ENCODE results near the gene OSBPL10. TPM values are rescaled to one million over a fixed set of nuclear protein-coding genes. Genes with fewer than 3 reads are reported as not detected.

Gene OSBPL10
- total and polyA plus RNA-seq, 5 donors from 2014 or later, result 0.14 to 1.8 (median 0.21) TPM; not detected in 2

DNA sequence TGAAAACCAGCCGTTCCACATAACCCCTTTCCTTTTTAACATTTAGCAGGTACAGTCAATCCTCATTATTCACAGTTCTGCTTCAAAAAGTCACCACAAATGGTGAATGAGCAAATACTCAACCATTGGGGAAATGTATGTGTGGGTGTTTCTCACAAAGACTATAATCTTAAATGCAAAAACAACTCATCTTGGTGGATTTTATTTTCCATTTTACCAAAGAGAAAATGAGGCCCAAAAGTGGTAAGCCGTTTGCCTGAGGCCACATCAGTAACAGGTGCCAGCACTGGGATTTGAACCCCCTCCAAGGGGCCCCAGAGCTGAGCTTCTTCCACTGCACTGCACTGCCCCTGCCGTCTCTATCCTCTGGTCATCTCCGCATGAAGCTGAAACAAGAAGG is 208.8 kb downstream of the OSBPL10 start:
- Mint-ChIP-seq H3K36me3 (no peaks in the 10 kb centered on the region), H3K4me1 (peaks cover 0 to 2% (median under 1%) of the 10 kb centered on the region in 4 donors), H3K9me3 (peaks cover 0 to 3% (median 0%) of the 10 kb centered on the region in 7 donors), H3K27ac (no peak overlapping the region), H3K27me3 (peaks cover 15% of the 10 kb centered on the region), H3K4me3 (no peak overlapping the region)
- no peaks in the 10 kb centered on the region for H3K27me3 ChIP-seq (ENCODE audit: control insufficient read depth, insufficient read depth, low read length)
- no peaks in the 10 kb centered on the region for H3K36me3 ChIP-seq (ENCODE audit: control insufficient read depth, insufficient read depth, low read length)
- no peaks in the 10 kb centered on the region for H3K9me3 ChIP-seq (ENCODE audit: control insufficient read depth in 2 of 2, low read length in 2 of 2)
- no peaks in the 10 kb centered on the region for H3K4me1 ChIP-seq (ENCODE audit: control insufficient read depth, insufficient read depth, low read length, poor library complexity, severe bottlenecking)
- no peak for ATAC-seq (ENCODE audit: low read depth in 2 of 2)
- H3K4me3 ChIP-seq (ENCODE audit: low read depth, low read length), result no peak overlapping the region
- no peak overlapping the region for H3K27ac ChIP-seq (ENCODE audit: insufficient read depth, low read length, poor library complexity, severe bottlenecking)
- no peak for DNase-seq

DNA sequence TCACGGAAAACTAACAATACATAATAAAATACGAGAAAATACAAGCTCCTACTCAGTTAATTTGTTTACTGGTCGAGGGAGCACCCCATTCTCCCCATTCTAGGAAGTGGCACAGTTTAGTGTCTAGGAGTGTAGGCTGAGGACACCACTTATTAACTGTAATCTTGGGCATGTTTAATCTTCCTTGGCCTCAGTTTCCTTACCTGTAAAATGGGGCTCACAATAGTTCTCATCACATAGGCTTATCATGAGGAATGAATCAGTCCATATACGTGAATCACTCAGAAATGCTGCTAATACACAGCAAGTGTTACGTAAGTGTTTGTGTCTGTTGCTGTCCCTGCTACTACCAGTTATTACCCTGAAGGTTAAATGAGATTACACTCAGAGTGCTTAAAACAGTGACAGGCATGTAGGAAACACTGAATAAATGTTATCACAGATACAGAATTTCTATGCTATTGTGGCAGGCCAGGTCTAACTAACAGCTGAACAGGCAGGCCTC is 210.2 kb downstream of the OSBPL10 start:
- Histone ChIP-seq H3K4me3 (ENCODE audit: low read depth, low read length) (no peak overlapping the region), H3K36me3 (ENCODE audit: control insufficient read depth, insufficient read depth, low read length) (no peaks in the 10 kb centered on the region), H3K9me3 (ENCODE audit: control insufficient read depth in 2 of 2, low read length in 2 of 2) (no peaks in the 10 kb centered on the region), H3K27me3 (ENCODE audit: control insufficient read depth, insufficient read depth, low read length) (no peaks in the 10 kb centered on the region), H3K27ac (ENCODE audit: insufficient read depth, low read length, poor library complexity, severe bottlenecking) (no peak overlapping the region), H3K4me1 (ENCODE audit: control insufficient read depth, insufficient read depth, low read length, poor library complexity, severe bottlenecking) (no peaks in the 10 kb centered on the region)
- Mint-ChIP-seq H3K36me3 (no peaks in the 10 kb centered on the region), H3K9me3 (peaks cover 0 to 3% (median 0%) of the 10 kb centered on the region in 7 donors), H3K4me1 (peaks cover 0 to 5% (median 1%) of the 10 kb centered on the region in 4 donors), H3K4me3 (no peak overlapping the region), H3K27ac (no peak overlapping the region), H3K27me3 (peaks cover 11% of the 10 kb centered on the region)
- ATAC-seq (ENCODE audit: low read depth in 2 of 2), result no peak
- no peak for DNase-seq

- DNase-seq (peak; percentile 12 to 72 (median 46)), ATAC-seq (ENCODE audit: low read depth in 2 of 2) (no peak)
- Histone ChIP-seq H3K27me3 (ENCODE audit: control insufficient read depth, insufficient read depth, low read length) (no peaks in the 10 kb centered on the region), H3K27ac (ENCODE audit: insufficient read depth, low read length, poor library complexity, severe bottlenecking) (no peak overlapping the region), H3K4me1 (ENCODE audit: control insufficient read depth, insufficient read depth, low read length, poor library complexity, severe bottlenecking) (no peaks in the 10 kb centered on the region), H3K4me3 (ENCODE audit: low read depth, low read length) (no peak overlapping the region), H3K9me3 (ENCODE audit: control insufficient read depth in 2 of 2, low read length in 2 of 2) (no peaks in the 10 kb centered on the region), H3K36me3 (ENCODE audit: control insufficient read depth, insufficient read depth, low read length) (no peaks in the 10 kb centered on the region)
- Mint-ChIP-seq H3K4me1 (peaks cover 0 to 5% (median 1%) of the 10 kb centered on the region in 4 donors), H3K27ac (no peak overlapping the region), H3K27me3 (no peaks in the 10 kb centered on the region), H3K4me3 (no peak overlapping the region), H3K36me3 (no peaks in the 10 kb centered on the region), H3K9me3 (no peaks in the 10 kb centered on the region)
Observed at GRCh38 chr3:31768479-31769125, 212.5 kb downstream of the OSBPL10 start.

DNA sequence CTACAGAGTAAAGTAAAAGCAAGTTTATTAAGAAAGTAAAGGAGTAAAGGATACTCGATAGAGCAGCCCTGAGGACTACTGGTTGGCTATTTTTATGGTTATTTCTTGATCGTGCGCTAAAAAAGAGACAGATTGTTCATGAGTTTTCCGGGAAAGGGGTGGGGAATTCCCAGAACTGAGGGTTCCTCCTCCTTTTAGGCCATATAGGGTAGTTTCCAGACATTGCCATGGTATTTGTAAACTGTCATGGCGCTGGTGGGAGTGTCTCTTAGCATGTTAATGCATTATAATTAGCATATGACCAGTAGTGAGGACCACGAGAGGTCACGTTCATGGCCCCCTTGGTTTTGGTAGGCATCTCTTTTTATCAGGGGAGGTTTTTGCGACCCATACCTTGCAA is 213.1 kb downstream of the OSBPL10 start:
- Histone ChIP-seq H3K4me1 (ENCODE audit: control insufficient read depth, insufficient read depth, low read length, poor library complexity, severe bottlenecking) (no peaks in the 10 kb centered on the region), H3K27me3 (ENCODE audit: control insufficient read depth, insufficient read depth, low read length) (no peaks in the 10 kb centered on the region), H3K4me3 (ENCODE audit: low read depth, low read length) (no peak overlapping the region), H3K27ac (ENCODE audit: insufficient read depth, low read length, poor library complexity, severe bottlenecking) (no peak overlapping the region), H3K36me3 (ENCODE audit: control insufficient read depth, insufficient read depth, low read length) (no peaks in the 10 kb centered on the region), H3K9me3 (ENCODE audit: control insufficient read depth in 2 of 2, low read length in 2 of 2) (no peaks in the 10 kb centered on the region)
- Mint-ChIP-seq H3K27me3 (no peaks in the 10 kb centered on the region), H3K4me3 (no peak overlapping the region), H3K4me1 (peaks cover 0 to 5% (median 1%) of the 10 kb centered on the region in 4 donors), H3K36me3 (no peaks in the 10 kb centered on the region), H3K27ac (no peak overlapping the region), H3K9me3 (no peaks in the 10 kb centered on the region)
- ATAC-seq (ENCODE audit: low read depth in 2 of 2) (no peak), DNase-seq (no peak)

DNA sequence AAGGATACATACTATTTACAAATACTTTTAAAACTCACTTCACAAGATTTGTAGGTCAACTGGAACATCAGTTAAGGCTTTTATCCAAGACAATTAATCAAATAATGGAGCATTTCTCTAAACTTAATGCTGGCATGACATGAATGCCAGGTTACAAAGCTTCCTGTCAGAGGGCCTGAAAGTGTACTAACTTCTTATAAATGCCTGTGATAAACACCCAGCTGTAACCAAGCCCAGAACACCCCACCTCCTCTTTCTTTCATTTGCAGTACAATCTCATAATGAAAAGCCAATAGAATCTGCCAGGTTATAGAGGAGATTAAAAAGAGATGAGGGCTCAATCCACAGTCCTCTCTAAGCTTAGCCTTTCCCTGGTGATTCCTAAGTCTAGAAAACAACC is 214.4 kb downstream of the OSBPL10 start:
- Mint-ChIP-seq H3K9me3 (peaks cover 0 to 1% (median 0%) of the 10 kb centered on the region in 7 donors), H3K27me3 (no peaks in the 10 kb centered on the region), H3K36me3 (no peaks in the 10 kb centered on the region), H3K27ac (no peak overlapping the region), H3K4me1 (peaks cover 0 to 5% (median 1%) of the 10 kb centered on the region in 4 donors), H3K4me3 (no peak overlapping the region)
- no peak overlapping the region for H3K27ac ChIP-seq (ENCODE audit: insufficient read depth, low read length, poor library complexity, severe bottlenecking)
- H3K27me3 ChIP-seq (ENCODE audit: control insufficient read depth, insufficient read depth, low read length), result no peaks in the 10 kb centered on the region
- DNase-seq, result peak in 1 of 3 donors; percentile 49
- no peak for ATAC-seq (ENCODE audit: low read depth in 2 of 2)
- no peaks in the 10 kb centered on the region for H3K36me3 ChIP-seq (ENCODE audit: control insufficient read depth, insufficient read depth, low read length)
- H3K4me3 ChIP-seq (ENCODE audit: low read depth, low read length), result no peak overlapping the region
- H3K9me3 ChIP-seq (ENCODE audit: control insufficient read depth in 2 of 2, low read length in 2 of 2), result no peaks in the 10 kb centered on the region
- no peaks in the 10 kb centered on the region for H3K4me1 ChIP-seq (ENCODE audit: control insufficient read depth, insufficient read depth, low read length, poor library complexity, severe bottlenecking)

DNA sequence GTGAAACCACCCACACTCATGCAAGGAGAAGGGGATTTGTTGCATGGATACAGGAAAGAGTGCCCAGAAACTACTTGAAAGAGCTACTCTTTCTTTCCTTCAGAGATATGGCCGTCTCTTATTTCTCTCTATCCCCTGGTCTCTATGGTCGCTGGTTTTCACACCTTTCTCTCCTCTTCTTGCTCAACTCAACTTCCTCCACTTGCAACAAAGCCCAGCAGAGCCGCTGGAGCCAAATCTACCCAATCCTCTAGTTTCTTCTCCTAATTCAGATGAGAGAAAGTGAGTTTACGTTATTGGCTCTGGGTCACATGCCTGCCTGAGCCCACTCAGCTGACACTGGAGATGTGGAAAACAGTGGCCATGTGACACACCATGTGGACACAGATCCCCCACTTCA is 215.2 kb downstream of the OSBPL10 start:
- H3K9me3 Mint-ChIP-seq, result peaks cover 0 to 1% (median 0%) of the 10 kb centered on the region in 7 donors

DNA sequence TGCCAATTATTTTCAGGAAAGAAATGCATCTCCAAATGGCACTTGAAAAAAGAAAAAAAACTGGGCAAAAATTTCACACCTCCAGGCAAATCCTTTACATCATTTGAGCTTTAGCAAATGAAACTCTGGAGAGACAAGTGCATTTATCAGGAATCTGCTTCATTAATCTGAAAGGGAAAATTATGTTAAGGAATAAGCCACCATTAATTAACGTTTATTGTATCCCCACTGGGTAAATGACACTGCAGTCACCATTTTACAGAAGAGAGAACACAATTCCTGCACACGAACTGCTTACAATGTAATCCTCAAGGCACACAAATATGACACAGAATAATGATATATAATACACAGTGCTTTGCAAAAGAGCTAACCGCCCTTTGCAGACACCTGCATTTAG is 217.3 kb downstream of the OSBPL10 start:
- DNase-seq (no peak), ATAC-seq (ENCODE audit: low read depth in 2 of 2) (no peak)
- H3K4me1 Mint-ChIP-seq, result peaks cover 0 to 4% (median 0%) of the 10 kb centered on the region in 4 donors
- no peak overlapping the region for H3K27ac ChIP-seq (ENCODE audit: insufficient read depth, low read length, poor library complexity, severe bottlenecking)
- peaks cover 0 to 1% (median 0%) of the 10 kb centered on the region in 7 donors for H3K9me3 Mint-ChIP-seq
- no peak overlapping the region for H3K4me3 ChIP-seq (ENCODE audit: low read depth, low read length)
- no peak overlapping the region for H3K4me3 Mint-ChIP-seq
- no peaks in the 10 kb centered on the region for H3K36me3 Mint-ChIP-seq
- no peaks in the 10 kb centered on the region for H3K27me3 ChIP-seq (ENCODE audit: control insufficient read depth, insufficient read depth, low read length)
- no peak overlapping the region for H3K27ac Mint-ChIP-seq
- no peaks in the 10 kb centered on the region for H3K4me1 ChIP-seq (ENCODE audit: control insufficient read depth, insufficient read depth, low read length, poor library complexity, severe bottlenecking)
- H3K9me3 ChIP-seq (ENCODE audit: control insufficient read depth in 2 of 2, low read length in 2 of 2), result no peaks in the 10 kb centered on the region
- H3K27me3 Mint-ChIP-seq, result no peaks in the 10 kb centered on the region
- H3K36me3 ChIP-seq (ENCODE audit: control insufficient read depth, insufficient read depth, low read length), result no peaks in the 10 kb centered on the region

More for the DNA sequence above, 215.2 kb downstream of the OSBPL10 start:
- Histone ChIP-seq H3K27me3 (ENCODE audit: control insufficient read depth, insufficient read depth, low read length) (no peaks in the 10 kb centered on the region), H3K9me3 (ENCODE audit: control insufficient read depth in 2 of 2, low read length in 2 of 2) (no peaks in the 10 kb centered on the region), H3K4me1 (ENCODE audit: control insufficient read depth, insufficient read depth, low read length, poor library complexity, severe bottlenecking) (no peaks in the 10 kb centered on the region), H3K27ac (ENCODE audit: insufficient read depth, low read length, poor library complexity, severe bottlenecking) (no peak overlapping the region), H3K4me3 (ENCODE audit: low read depth, low read length) (no peak overlapping the region), H3K36me3 (ENCODE audit: control insufficient read depth, insufficient read depth, low read length) (no peaks in the 10 kb centered on the region)
- Mint-ChIP-seq H3K4me3 (no peak overlapping the region), H3K4me1 (peaks cover 0 to 5% (median 1%) of the 10 kb centered on the region in 4 donors), H3K36me3 (no peaks in the 10 kb centered on the region), H3K27ac (no peak overlapping the region), H3K27me3 (no peaks in the 10 kb centered on the region)
- DNase-seq (no peak), ATAC-seq (ENCODE audit: low read depth in 2 of 2) (no peak)

DNA sequence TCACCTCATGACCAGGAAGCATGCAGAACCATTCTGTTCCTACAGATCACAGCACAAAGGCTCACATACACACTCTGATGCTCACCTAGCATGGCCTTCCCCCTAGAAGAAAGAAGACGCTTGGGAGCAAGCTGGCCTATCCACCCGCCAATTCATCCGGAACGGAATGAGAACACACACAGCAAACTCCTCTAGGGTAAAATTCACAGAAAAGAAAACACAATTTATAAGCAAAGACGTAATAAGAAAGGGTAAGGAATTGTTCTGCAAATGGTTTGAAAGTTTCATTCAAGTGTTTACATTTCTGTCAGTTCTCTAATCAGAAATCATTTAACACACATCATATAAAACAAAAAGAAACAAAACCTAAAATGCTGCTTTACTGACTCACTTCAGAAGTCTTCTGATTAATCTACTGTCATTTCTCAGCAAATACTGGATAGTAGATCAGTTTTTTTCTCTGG is 218.1 kb downstream of the OSBPL10 start:
- no peak overlapping the region for H3K4me3 ChIP-seq (ENCODE audit: low read depth, low read length)
- Mint-ChIP-seq H3K4me1 (peaks cover 0 to 4% (median 2%) of the 10 kb centered on the region in 4 donors), H3K27ac (no peak overlapping the region), H3K9me3 (peaks cover 0 to 1% (median 0%) of the 10 kb centered on the region in 7 donors), H3K4me3 (no peak overlapping the region), H3K36me3 (no peaks in the 10 kb centered on the region), H3K27me3 (peaks cover under 1% of the 10 kb centered on the region)
- no peaks in the 10 kb centered on the region for H3K4me1 ChIP-seq (ENCODE audit: control insufficient read depth, insufficient read depth, low read length, poor library complexity, severe bottlenecking)
- no peaks in the 10 kb centered on the region for H3K27me3 ChIP-seq (ENCODE audit: control insufficient read depth, insufficient read depth, low read length)
- H3K9me3 ChIP-seq (ENCODE audit: control insufficient read depth in 2 of 2, low read length in 2 of 2), result no peaks in the 10 kb centered on the region
- H3K27ac ChIP-seq (ENCODE audit: insufficient read depth, low read length, poor library complexity, severe bottlenecking), result no peak overlapping the region
- ATAC-seq (ENCODE audit: low read depth in 2 of 2), result no peak
- H3K36me3 ChIP-seq (ENCODE audit: control insufficient read depth, insufficient read depth, low read length), result no peaks in the 10 kb centered on the region
- no peak for DNase-seq

All from CD4-positive, CD25-positive, alpha-beta regulatory T cell (primary cell).